A549 (cell line): ENCODE data around the gene CALM3. TPM values are rescaled to one million over a fixed set of nuclear protein-coding genes. Genes with fewer than 3 reads are reported as not detected.
A peak's percentile ranks its signal among the peaks of the same experiment; 100 is the strongest.

Source experiments
- BCL3 ChIP-seq: fragments of >200 bp; sonication (Bioruptor Twin); formaldehyde crosslinking; IDR thresholded peaks from 3 replicates; pipeline ENCODE4 v1.6.1; 2016
- CBX8 ChIP-seq: fragments of 200-600 bp; sonication (generic); IDR thresholded peaks from 2 replicates; pipeline ENCODE4 v1.6.1; 2016
- CEBPB ChIP-seq, 2 experiments: fragments of >200 bp in 1 of 2; sonication (Bioruptor Twin) in 1 of 2; formaldehyde crosslinking in 1 of 2; IDR thresholded peaks; 2 replicates each; pipeline ENCODE4 v1.6.1; 2012 to 2016
- CHD2 ChIP-seq: fragments of 150-350 bp; IDR thresholded peaks from 2 replicates; pipeline ENCODE4 v1.6.1; 2014; ENCODE audit warnings: low read length; ENCODE audit not compliant: partially characterized antibody
- CTCF ChIP-seq: fragments of >200 bp; sonication (Bioruptor Twin); formaldehyde crosslinking; IDR thresholded peaks from 3 replicates; pipeline ENCODE4 v1.5.1; 2016
- EHF ChIP-seq: fragments of 250-450 bp; sonication (Bioruptor Pico); IDR thresholded peaks from 2 replicates; pipeline ENCODE4 v1.5.0; 2020; ENCODE audit warnings: mild to moderate bottlenecking
- EP300 ChIP-seq, 2 experiments: fragments of >200 bp; sonication (Bioruptor Twin); formaldehyde crosslinking; IDR thresholded peaks; 2 replicates in 1 of 2; 3 replicates in 1 of 2; pipeline ENCODE4 v1.6.1; 2016 to 2017
- FOSB ChIP-seq: fragments of 250-450 bp; sonication (Bioruptor Pico); IDR thresholded peaks from 2 replicates; pipeline ENCODE4 v1.5.0; 2020; ENCODE audit warnings: mild to moderate bottlenecking, moderate library complexity
- FOXS1 ChIP-seq: fragments of 250-450 bp; sonication (Bioruptor Pico); IDR thresholded peaks from 2 replicates; pipeline ENCODE4 v1.5.0; 2020; ENCODE audit warnings: mild to moderate bottlenecking, moderate library complexity
- GATA3 ChIP-seq: IDR thresholded peaks from 2 replicates; pipeline ENCODE4 v1.6.1; 2012; ENCODE audit warnings: borderline replicate concordance
- HDAC2 ChIP-seq: fragments of 200-600 bp; sonication (generic); IDR thresholded peaks from 2 replicates; pipeline ENCODE4 v1.6.1; 2016
- HES2 ChIP-seq: fragments of >200 bp; sonication (Bioruptor Twin); formaldehyde crosslinking; IDR thresholded peaks from 2 replicates; pipeline ENCODE4 v1.6.1; 2016
- HOXB5 ChIP-seq: fragments of 250-450 bp; sonication (Bioruptor Pico); IDR thresholded peaks from 2 replicates; pipeline ENCODE4 v1.5.0; 2020; ENCODE audit warnings: mild to moderate bottlenecking, moderate library complexity
- JUN ChIP-seq, 2 experiments: fragments of >200 bp; sonication (Bioruptor Twin); formaldehyde crosslinking; IDR thresholded peaks; 2 replicates in 1 of 2; 3 replicates in 1 of 2; pipeline ENCODE4 v1.6.1; 2016 to 2017
- KDM5A ChIP-seq: fragments of 200-600 bp; sonication (generic); IDR thresholded peaks from 2 replicates; pipeline ENCODE4 v1.6.1; 2016; ENCODE audit warnings: antibody characterized with exemption, mild to moderate bottlenecking
- MAZ ChIP-seq: fragments of 150-350 bp; IDR thresholded peaks from 2 replicates; pipeline ENCODE4 v1.6.1; 2014; ENCODE audit warnings: antibody characterized with exemption, low read depth, low read length, borderline replicate concordance
- MYC ChIP-seq: IDR thresholded peaks from 2 replicates; pipeline ENCODE4 v1.6.1; 2012; ENCODE audit warnings: mild to moderate bottlenecking, inconsistent platforms, low read length, improper control_type of control experiment, borderline replicate concordance
- NR3C1 ChIP-seq: fragments of >200 bp; sonication (Bioruptor Twin); formaldehyde crosslinking; IDR thresholded peaks from 3 replicates; pipeline ENCODE4 v1.6.1; 2017
- POLR2A ChIP-seq: IDR thresholded peaks from 2 replicates; pipeline ENCODE4 v1.6.1; 2012; ENCODE audit warnings: mild to moderate bottlenecking, low read length
- RAD21 ChIP-seq, 2 experiments: fragments of >200 bp in 1 of 2; sonication (Bioruptor Twin) in 1 of 2; formaldehyde crosslinking in 1 of 2; IDR thresholded peaks in 1 of 2; conservative IDR thresholded peaks in 1 of 2; 2 replicates in 1 of 2; 3 replicates in 1 of 2; pipeline ENCODE4 v1.6.1; 2012 to 2018; ENCODE audit warnings: inconsistent platforms in 1 of 2
- RARB ChIP-seq: fragments of 250-450 bp; sonication (Bioruptor Pico); IDR thresholded peaks from 2 replicates; pipeline ENCODE4 v1.8.0; 2021; ENCODE audit warnings: mild to moderate bottlenecking, moderate library complexity
- RCOR1 ChIP-seq: fragments of 150-350 bp; IDR thresholded peaks from 2 replicates; pipeline ENCODE4 v1.6.1; 2014; ENCODE audit warnings: antibody characterized with exemption, low read length, low read depth
- REST ChIP-seq: fragments of 200-600 bp; sonication (generic); IDR thresholded peaks from 2 replicates; pipeline ENCODE4 v1.6.1; 2016; ENCODE audit warnings: antibody characterized with exemption, mild to moderate bottlenecking, moderate library complexity
- RFX5 ChIP-seq: fragments of 450-650 bp; IDR thresholded peaks from 2 replicates; pipeline ENCODE4 v1.7.1; 2014; ENCODE audit warnings: antibody characterized with exemption, mild to moderate bottlenecking, moderate library complexity
- SMC3 ChIP-seq: fragments of >200 bp; sonication (Bioruptor Twin); formaldehyde crosslinking; IDR thresholded peaks from 3 replicates; pipeline ENCODE4 v1.6.1; 2018; ENCODE audit warnings: inconsistent platforms
- SREBF2 ChIP-seq: fragments of 450-650 bp; IDR thresholded peaks from 2 replicates; pipeline ENCODE4 v1.6.1; 2014; ENCODE audit warnings: mild to moderate bottlenecking, moderate library complexity
- TFCP2L1 ChIP-seq: fragments of 250-450 bp; sonication (Bioruptor Pico); IDR thresholded peaks from 2 replicates; pipeline ENCODE4 v1.5.0; 2021; ENCODE audit warnings: mild to moderate bottlenecking
- ZC3H11A ChIP-seq: fragments of 450-650 bp; IDR thresholded peaks from 2 replicates; pipeline ENCODE4 v1.6.1; 2014; ENCODE audit warnings: antibody characterized with exemption, mild to moderate bottlenecking
- ZFP36 ChIP-seq: fragments of 450-650 bp; IDR thresholded peaks from 2 replicates; pipeline ENCODE4 v1.6.1; 2014; ENCODE audit warnings: borderline replicate concordance; ENCODE audit not compliant: partially characterized antibody
- ZNF302 ChIP-seq: fragments of 250-450 bp; sonication (Bioruptor Pico); IDR thresholded peaks from 2 replicates; pipeline ENCODE4 v1.9.0; 2021; ENCODE audit warnings: inconsistent platforms, mild to moderate bottlenecking, moderate library complexity
- polyA plus RNA-seq, 4 experiments: library from polyadenylated mRNA; depleted of rRNA in 3 of 4; stranded (reverse); fragments of >200 nt; fragmentation: RNase III in 1 of 4; extraction: RNeasy Plus Mini Kit Qiagen cat#74134 plus additional on column Dnase treatment in 1 of 4; gene quantifications; 2 replicates in 3 of 4; 3 replicates in 1 of 4; pipeline ENCODE4 v1.2.3, GENCODE V29; 2011 to 2017
- TF ChIP-seq, protein P1 (sequence below): IDR thresholded peaks from 2 replicates; pipeline ENCODE4 v1.6.1; 2012
- TF ChIP-seq, protein P2 (sequence below): IDR thresholded peaks from 2 replicates; pipeline ENCODE4 v1.6.1; 2012; ENCODE audit warnings: low read depth, borderline replicate concordance

The CALM3 gene
- polyA plus RNA-seq, 2 of the 4 experiments (the other 2 are of a cell fraction), result 303 to 548 TPM

- no peak for TF ChIP-seq CTCF
- TF ChIP-seq SREBF2, result peak; percentile 46
- TF ChIP-seq RAD21 (conservative IDR thresholded peaks at IDR 0.05 in 1 of 2, IDR thresholded peaks at IDR 0.05 in 1 of 2), result no peak
- TF ChIP-seq RARB (CRISPR knock-in tag), result no peak
- TF ChIP-seq ZNF302, result no peak
- peak; percentile 95 for TF ChIP-seq MYC
- 0 out of 2 replicates have a peak, but pooled peaks have one; percentile 41 for TF ChIP-seq HDAC2
- TF ChIP-seq JUN (IDR thresholded peaks at IDR 0.05), result peak; percentile 89 to 95; a peak in 4 of 5 replicates
- TF ChIP-seq RCOR1, result no peak
- no peak for TF ChIP-seq ZC3H11A
- peak; percentile 75 for TF ChIP-seq BCL3
- TF ChIP-seq TFCP2L1, result 0 out of 2 replicates have a peak, but pooled peaks have one; percentile 88
- TF ChIP-seq HES2, result no peak
- TF ChIP-seq, protein P1, sequence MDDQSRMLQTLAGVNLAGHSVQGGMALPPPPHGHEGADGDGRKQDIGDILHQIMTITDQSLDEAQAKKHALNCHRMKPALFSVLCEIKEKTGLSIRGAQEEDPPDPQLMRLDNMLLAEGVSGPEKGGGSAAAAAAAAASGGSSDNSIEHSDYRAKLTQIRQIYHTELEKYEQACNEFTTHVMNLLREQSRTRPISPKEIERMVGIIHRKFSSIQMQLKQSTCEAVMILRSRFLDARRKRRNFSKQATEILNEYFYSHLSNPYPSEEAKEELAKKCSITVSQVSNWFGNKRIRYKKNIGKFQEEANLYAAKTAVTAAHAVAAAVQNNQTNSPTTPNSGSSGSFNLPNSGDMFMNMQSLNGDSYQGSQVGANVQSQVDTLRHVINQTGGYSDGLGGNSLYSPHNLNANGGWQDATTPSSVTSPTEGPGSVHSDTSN, result peak; percentile 95
- TF ChIP-seq KDM5A, result no peak
- TF ChIP-seq POLR2A, result peak; percentile 87
- no peak for TF ChIP-seq CBX8
- TF ChIP-seq SMC3, result no peak
- peak; percentile 96 for TF ChIP-seq EHF
- 0 out of 2 replicates have a peak, but pooled peaks have one; percentile 91 for TF ChIP-seq MAZ
- no peak for TF ChIP-seq REST
- no peak for TF ChIP-seq EP300 (IDR thresholded peaks at IDR 0.05)
- peak; percentile 45 for TF ChIP-seq ZFP36
- peak; percentile 82 for TF ChIP-seq CHD2
- peak; percentile 95 for TF ChIP-seq FOXS1 (CRISPR knock-in tag)
- TF ChIP-seq HOXB5, result peak; percentile 98
- TF ChIP-seq, protein P2, sequence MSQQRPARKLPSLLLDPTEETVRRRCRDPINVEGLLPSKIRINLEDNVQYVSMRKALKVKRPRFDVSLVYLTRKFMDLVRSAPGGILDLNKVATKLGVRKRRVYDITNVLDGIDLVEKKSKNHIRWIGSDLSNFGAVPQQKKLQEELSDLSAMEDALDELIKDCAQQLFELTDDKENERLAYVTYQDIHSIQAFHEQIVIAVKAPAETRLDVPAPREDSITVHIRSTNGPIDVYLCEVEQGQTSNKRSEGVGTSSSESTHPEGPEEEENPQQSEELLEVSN, result peak; percentile 54; the same call in 1 of the 2 replicates
- peak; percentile 70; the same call in 1 of the 2 replicates for TF ChIP-seq RFX5
- TF ChIP-seq CEBPB (IDR thresholded peaks at IDR 0.05), result no peak
- TF ChIP-seq GATA3, result peak; percentile 71
- no peak for TF ChIP-seq NR3C1
- TF ChIP-seq FOSB (CRISPR knock-in tag), result no peak
Observed at GRCh38 chr19:46600384-46601317, 479 bp upstream of the CALM3 start (continued).
